NCI-H1436 treated with DMSO at 0.1 percent for 48 hours (cell line): ENCODE data around the gene HES5.

Experiments
- DNase-seq: peaks from one replicate; lab custom pipeline; 2025; lab: John Stamatoyannopoulos, UW

Gene HES5

DNA sequence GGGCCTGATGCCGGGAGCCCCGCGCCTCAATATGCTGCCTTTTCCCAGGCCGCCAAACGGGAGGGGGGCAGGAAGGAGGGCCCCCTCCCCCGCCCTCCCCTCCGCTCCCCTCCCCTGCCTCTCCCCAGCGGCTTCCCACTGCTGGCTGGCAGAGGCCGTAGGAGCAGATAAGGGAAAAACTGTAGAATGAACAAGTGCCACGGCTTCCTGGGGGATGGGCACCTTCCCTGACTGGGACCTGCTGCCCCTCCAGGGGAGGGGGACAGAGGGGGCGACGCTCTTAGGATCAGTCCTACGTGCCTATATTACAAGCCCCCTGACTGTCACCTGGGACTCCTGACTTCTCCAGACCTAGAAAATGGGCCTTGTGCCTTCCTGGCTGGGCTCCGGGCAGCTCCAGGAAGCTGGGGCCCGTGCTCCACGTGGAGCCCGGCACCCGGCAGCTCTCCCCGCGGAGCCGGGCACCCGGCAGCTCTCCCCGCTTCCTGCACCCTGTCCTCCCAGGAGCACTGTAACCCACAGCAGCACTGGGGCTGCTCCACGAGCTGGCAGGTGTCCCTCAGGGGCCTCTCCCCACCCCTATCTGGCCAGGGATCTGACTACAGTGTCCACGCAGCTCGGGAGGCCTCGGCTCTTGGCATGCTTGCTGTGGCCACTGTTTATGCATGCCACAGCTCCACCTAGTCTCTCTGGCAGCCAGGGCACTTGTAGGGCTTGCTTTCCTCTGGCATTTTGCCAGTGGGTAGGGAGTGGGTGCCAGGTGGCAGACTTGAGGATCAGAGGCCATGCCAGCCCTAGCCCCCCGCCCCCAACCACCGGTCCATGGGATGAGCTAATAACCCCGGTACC, 674 bp upstream of the HES5 start:
- DNase-seq: no peak

- no peak for DNase-seq
Measured at GRCh38 chr1:2528966-2529783, 888 bp downstream of the HES5 start.

DNA sequence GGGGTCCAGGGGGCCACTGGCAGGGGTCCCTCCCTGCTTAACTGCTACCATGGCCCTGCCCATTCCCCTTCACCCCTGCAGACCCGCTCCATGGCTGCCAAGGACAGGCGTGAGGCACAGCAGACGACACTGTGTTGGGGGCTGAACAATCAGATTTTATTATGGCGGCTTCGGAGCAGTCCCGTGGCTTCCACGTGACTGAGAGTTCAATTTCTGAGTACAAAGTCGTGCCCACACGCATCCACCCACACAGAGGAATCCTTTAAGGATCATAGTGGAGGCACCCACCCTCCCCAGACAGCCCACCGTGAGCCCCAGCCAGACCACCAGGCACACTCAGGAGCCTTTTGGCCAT, 1.5 kb downstream of the HES5 start:
- DNase-seq: no peak

- no peak for DNase-seq
Measured at GRCh38 chr1:2528016-2528415, 2.0 kb downstream of the HES5 start.

DNA sequence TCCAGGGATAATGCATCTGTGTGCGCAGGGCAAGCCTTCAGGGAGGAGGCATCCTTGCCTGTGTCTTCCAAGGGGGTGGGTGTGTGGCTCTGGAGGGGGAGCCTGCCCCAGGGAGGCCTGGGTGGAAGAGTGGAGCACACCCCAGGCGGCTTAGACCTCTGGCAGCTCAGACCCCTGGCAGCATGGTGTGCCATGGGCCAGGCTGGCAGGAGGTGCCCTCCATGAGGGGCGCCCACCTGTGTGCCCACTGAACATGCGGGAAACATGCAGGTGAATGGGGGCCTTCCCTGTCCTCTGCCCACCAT, 2.6 kb downstream of the HES5 start:
- DNase-seq: no peak

GRCh38 chr1:2526824-2527555, 3.1 kb downstream of the HES5 start:
- DNase-seq: no peak

GRCh38 chr1:2525920-2526823, 3.9 kb downstream of the HES5 start, which contains the start of gene PANK4:
Gene PANK4, minus strand, starts transcription at chr1:2526596. Its CDS starts 9 bp downstream, at chr1:2526587.
- peak; percentile 43 for DNase-seq

DNA sequence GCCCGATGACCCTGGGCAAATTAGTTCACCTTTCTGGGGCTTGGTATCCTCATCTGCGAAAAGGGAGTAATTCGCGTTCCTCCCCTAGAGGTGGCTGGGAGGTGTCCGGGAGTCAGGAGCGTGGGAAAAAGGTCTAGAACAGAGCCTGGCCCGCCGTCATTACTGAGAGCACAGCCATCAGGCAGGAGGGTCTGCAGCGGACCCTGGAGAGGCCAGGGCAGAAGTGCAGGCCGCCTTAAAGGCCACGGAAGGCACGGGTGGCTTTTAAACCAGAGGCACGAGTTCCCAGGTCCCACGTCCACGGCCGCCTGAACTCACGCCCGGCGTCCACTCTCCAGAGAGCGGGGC, 4.5 kb downstream of the HES5 start:
- no peak for DNase-seq

GRCh38 chr1:2523891-2524609, 6.0 kb downstream of the HES5 start:
- no peak for DNase-seq

DNA sequence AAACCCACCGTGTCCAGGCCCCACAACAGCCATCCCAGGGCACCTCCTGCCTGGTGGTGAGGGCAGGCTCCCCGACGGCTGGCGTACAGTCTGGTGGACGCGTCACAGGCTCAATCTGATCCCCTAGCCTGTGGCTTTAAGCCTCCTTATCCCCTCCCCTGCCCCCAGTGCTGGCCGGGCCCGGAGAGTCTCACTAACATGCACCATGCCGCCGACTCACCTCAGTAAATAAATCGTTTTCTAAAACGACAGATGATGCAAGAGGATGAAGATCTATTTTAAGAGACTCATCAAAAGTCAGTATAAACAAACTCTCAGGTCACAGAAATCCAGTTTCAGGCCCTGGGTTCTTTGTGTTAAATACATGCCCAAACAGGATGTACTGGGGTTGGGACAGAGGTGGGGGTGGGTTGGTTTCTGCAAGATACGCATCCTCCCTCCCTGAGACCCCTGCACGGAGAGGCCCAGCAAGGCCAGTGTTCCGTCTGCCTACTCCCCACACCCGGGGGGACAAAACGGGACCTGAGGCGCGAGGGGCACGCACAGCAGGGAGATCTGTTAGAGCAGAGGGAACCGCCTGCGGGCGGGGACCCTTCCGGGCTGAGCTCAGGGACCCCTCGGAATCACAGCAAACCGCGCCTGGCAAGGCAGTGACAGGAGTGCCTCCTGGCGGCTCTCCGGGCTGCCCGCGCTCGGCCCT, 6.7 kb downstream of the HES5 start:
- DNase-seq: no peak

DNA sequence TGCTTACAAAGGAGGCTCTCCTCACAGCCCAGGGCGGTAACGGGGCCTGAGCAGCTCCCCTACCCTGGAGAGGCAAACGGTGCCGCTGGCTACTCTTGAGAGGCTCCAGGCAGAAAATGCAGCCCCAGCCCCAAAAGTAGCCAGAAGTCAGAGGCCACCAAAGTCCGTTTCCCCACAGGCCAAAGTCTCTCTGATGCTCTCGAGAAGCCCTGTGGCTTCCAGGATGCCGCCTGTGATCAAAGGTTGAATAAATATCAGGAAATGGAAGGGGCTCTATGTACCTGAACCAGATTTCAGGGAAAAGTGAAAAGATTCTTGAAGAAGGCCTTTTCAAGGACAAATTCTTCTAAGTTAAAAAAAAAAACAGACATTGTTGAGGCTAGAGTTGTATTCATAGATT, 7.8 kb downstream of the HES5 start:
- no peak for DNase-seq

DNA sequence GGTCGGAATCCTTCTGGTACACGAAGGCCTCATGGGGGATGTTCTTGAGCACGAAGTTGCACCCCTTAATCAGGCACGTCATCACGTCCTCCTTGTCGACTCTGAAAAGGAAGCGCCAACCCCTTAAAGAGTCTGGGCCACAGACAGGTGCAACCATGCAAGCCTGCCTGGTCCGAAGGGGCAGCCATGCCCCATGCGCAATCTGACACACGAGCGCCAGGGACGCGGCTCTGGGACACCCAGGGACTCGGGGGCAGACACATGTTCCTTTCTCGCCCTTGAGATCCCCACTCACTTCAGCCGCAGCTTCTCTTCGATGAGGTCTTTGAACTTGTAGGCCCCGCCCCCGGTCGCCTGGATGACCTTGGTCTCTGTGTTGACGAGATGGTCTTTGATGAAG, 9.3 kb downstream of the HES5 start:
- no peak for DNase-seq

- DNase-seq: no peak
Measured at GRCh38 chr1:2520206-2520605, 9.9 kb downstream of the HES5 start.

DNA sequence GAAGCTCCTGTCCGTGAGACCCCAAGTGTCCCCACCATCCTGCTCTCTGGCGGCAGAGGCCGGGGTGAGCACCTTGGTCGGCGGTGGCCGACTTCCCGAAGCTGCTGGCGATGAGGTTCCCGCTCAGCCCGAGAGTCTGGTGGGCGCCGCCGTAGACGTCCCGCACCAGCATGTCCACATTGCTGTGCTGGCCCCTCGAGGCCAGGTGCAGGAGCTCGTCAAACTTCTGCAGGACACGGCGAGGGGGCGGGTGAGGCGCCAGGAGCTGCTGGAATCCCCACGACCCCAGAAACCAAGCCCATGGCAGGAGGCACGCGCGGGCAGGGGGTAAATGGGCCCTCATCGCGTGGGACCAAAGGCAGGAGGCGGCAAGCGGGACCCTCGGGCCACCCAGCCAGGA, 10.3 kb downstream of the HES5 start:
- no peak for DNase-seq

- no peak for DNase-seq
Measured at GRCh38 chr1:2519029-2519685, 10.9 kb downstream of the HES5 start.

DNA sequence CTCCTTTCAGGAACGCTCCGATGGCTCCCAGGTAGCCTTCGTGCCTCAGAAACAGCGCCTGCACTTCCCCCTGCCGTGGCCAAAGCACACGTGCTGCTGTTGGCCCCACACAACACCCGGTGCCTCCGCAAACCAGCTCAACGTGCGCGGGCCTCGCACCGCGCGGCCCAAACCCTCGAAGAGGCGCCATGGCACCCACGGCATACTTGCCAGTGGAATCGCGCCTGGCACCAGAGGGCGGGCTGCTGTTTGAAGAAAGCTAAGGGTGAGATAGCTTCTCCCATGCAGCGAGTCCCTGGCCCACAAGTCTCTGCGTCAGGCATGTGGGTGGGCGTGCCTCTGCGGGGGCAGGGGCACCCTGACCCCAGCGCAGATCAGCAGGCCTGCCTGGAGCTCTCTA, 11.5 kb downstream of the HES5 start:
- DNase-seq: no peak

DNA sequence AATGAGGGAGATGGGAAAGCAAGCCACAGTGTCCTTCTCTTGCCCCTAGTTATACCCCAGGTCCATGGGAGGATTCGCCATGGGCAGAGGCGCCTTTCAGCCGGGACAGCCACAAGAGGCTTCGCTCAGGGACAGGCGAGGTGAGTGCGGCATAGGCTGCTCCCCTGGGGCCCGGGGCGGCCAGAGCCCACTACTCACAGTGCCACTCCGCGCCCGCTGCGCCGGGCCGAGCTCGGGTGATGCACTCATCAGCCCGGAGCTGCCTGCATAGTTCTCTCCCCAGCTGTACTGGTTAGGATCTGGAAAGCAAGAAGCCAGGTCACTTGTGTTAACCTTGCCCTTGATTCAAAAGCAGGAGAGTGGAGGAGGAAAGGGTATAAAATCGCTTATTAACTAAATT, 12.1 kb downstream of the HES5 start:
- DNase-seq: no peak

DNA sequence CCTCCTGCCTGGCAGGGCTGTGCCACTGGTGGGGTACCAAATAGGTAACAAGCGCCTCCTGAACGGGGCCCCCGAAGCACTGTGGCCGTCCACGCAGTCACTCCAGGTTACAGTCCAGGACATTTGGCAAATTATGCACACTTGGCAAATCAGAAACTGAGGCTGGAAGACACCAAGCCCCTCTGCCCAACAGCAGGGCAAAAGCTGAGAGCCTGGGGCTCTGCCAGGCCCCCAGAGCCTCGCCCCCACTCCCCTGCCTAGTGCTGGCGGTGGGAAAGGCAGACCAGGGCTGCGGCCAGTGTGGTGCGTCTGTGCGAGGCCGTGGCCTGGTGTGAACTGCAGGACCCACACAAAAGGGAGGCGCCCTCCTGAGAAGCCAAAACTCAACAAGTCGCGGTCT, 13.1 kb downstream of the HES5 start:
- DNase-seq: no peak

GRCh38 chr1:2516124-2516523, 13.9 kb downstream of the HES5 start:
- no peak for DNase-seq

GRCh38 chr1:2515763-2516080, 14.3 kb downstream of the HES5 start:
- no peak for DNase-seq
